Right lobe of liver (tissue), 4 donors: Measurements from ENCODE around the gene ADGRD2.

Experiments used
- CTCF ChIP-seq, 4 donors: fragments of 200-600 bp in 3 of 4; fragments of 450-650 bp in 1 of 4; IDR thresholded peaks; one replicate each; pipeline versions ENCODE4 v1.5.1 to v1.8.0; 2016 to 2022; ENCODE audit warnings: antibody characterized with exemption in 4 of 4, mild to moderate bottlenecking in 2 of 4
- POLR2A ChIP-seq: fragments of 450-650 bp; IDR thresholded peaks from one replicate; pipeline ENCODE4 v1.6.1; 2017; ENCODE audit warnings: antibody characterized with exemption, mild to moderate bottlenecking
- donor health status: DM: no; HTN: no; CAD: no.
- donor health status: DM: no; HTN: no; CAD: no.
- donor health status: DM: no; HTN: yes; CAD: no.

- TF ChIP-seq CTCF (IDR thresholded peaks at IDR 0.05), result no peak
- TF ChIP-seq POLR2A, result no peak
These were observed 38.0 kb upstream of the ADGRD2 start for GRCh38 chr9:124412228-124412575.
